Measurements from ENCODE around the gene SNX20.

Gene SNX20

GRCh38 chr16:50632927-50633800 is 47.9 kb downstream of the SNX20 start:
- H3K4me2 ChIP-seq, result no peak overlapping the region
- no peaks in the 10 kb centered on the region for H3K27me3 ChIP-seq (ENCODE audit: insufficient read depth, low read depth)
- H3K9ac ChIP-seq, result no peak overlapping the region
- no peak overlapping the region for H3K27ac ChIP-seq
- no peak overlapping the region for H3K4me3 ChIP-seq (IDR thresholded peaks at IDR 0.05; ENCODE audit: insufficient read depth, low read depth, low read length)
- no peaks in the 10 kb centered on the region for H3K36me3 ChIP-seq (ENCODE audit: insufficient read depth)
- no peak overlapping the region for H2AFZ ChIP-seq (ENCODE audit: low read depth)
- H3K79me2 ChIP-seq (ENCODE audit: insufficient read depth, low read depth), result no peaks in the 10 kb centered on the region
- TF ChIP-seq, protein P1, sequence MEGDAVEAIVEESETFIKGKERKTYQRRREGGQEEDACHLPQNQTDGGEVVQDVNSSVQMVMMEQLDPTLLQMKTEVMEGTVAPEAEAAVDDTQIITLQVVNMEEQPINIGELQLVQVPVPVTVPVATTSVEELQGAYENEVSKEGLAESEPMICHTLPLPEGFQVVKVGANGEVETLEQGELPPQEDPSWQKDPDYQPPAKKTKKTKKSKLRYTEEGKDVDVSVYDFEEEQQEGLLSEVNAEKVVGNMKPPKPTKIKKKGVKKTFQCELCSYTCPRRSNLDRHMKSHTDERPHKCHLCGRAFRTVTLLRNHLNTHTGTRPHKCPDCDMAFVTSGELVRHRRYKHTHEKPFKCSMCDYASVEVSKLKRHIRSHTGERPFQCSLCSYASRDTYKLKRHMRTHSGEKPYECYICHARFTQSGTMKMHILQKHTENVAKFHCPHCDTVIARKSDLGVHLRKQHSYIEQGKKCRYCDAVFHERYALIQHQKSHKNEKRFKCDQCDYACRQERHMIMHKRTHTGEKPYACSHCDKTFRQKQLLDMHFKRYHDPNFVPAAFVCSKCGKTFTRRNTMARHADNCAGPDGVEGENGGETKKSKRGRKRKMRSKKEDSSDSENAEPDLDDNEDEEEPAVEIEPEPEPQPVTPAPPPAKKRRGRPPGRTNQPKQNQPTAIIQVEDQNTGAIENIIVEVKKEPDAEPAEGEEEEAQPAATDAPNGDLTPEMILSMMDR (conservative IDR thresholded peaks at IDR 0.05; ENCODE audit: low read depth, low read length), result no peak
- H3K4me1 ChIP-seq (ENCODE audit: low read depth, poor library complexity, severe bottlenecking), result no peaks in the 10 kb centered on the region
- no peaks in the 10 kb centered on the region for H4K20me1 ChIP-seq (ENCODE audit: insufficient read depth)

GRCh38 chr16:50631985-50632576 is 49.0 kb downstream of the SNX20 start:
- Histone ChIP-seq H4K20me1 (ENCODE audit: insufficient read depth) (no peaks in the 10 kb centered on the region), H3K9ac (no peak overlapping the region), H3K4me1 (ENCODE audit: low read depth, poor library complexity, severe bottlenecking) (no peaks in the 10 kb centered on the region), H3K79me2 (ENCODE audit: insufficient read depth, low read depth) (no peaks in the 10 kb centered on the region), H3K36me3 (ENCODE audit: insufficient read depth) (no peaks in the 10 kb centered on the region), H3K27ac (no peak overlapping the region), H3K4me3 (IDR thresholded peaks at IDR 0.05; ENCODE audit: insufficient read depth, low read depth, low read length) (no peak overlapping the region), H3K4me2 (no peak overlapping the region), H2AFZ (ENCODE audit: low read depth) (no peak overlapping the region), H3K27me3 (ENCODE audit: insufficient read depth, low read depth) (no peaks in the 10 kb centered on the region)
- TF ChIP-seq, protein P1 (conservative IDR thresholded peaks at IDR 0.05; ENCODE audit: low read depth, low read length), result no peak

DNA sequence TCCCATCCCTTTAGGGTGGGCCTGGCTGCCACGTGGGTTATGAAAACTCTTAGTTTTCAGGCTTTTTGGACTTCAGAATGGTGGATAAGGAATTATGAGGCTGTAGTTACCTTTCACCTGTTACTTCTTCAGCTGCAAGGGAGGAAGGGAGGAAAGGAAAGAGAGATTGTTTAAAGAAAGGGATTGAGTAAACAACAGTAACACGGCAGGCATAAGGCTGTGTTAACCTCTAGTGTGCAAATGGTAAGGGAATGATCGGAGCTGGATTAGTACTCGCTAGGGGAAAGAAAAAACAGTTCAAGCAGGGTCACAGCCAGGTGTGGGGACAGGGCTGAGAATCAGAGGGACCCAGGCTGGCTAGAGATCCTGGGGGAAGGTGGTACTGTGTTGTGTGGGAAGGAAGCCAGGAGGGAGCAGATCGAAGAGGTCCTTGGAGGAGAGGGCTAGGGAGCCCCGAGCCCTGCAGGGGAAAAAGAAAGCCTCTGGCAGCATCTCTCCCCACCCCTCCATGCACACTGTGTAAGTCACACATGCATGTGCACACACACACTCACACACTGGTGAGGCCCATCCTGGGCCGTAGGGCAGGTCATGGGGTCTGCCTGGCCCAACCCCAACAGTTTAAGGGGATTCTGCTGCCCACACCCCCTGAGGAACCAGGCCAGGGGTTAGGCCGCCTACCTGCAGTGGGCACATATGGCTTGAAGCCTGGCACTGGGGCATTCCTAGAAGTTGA is 49.7 kb downstream of the SNX20 start:
- no peak overlapping the region for H3K4me3 ChIP-seq (IDR thresholded peaks at IDR 0.05; ENCODE audit: insufficient read depth, low read depth, low read length)
- no peaks in the 10 kb centered on the region for H3K27me3 ChIP-seq (ENCODE audit: insufficient read depth, low read depth)
- no peaks in the 10 kb centered on the region for H3K4me1 ChIP-seq (ENCODE audit: low read depth, poor library complexity, severe bottlenecking)
- no peak overlapping the region for H3K4me2 ChIP-seq
- H3K27ac ChIP-seq, result no peak overlapping the region
- H3K79me2 ChIP-seq (ENCODE audit: insufficient read depth, low read depth), result no peaks in the 10 kb centered on the region
- TF ChIP-seq, protein P1 (conservative IDR thresholded peaks at IDR 0.05; ENCODE audit: low read depth, low read length), result no peak
- H4K20me1 ChIP-seq (ENCODE audit: insufficient read depth), result no peaks in the 10 kb centered on the region
- no peak overlapping the region for H3K9ac ChIP-seq
- H3K36me3 ChIP-seq (ENCODE audit: insufficient read depth), result no peaks in the 10 kb centered on the region
- no peak overlapping the region for H2AFZ ChIP-seq (ENCODE audit: low read depth)

GRCh38 chr16:50630394-50631020 is 50.6 kb downstream of the SNX20 start:
- no peaks in the 10 kb centered on the region for H4K20me1 ChIP-seq (ENCODE audit: insufficient read depth)
- no peaks in the 10 kb centered on the region for H3K27me3 ChIP-seq (ENCODE audit: insufficient read depth, low read depth)
- no peak overlapping the region for H2AFZ ChIP-seq (ENCODE audit: low read depth)
- no peak overlapping the region for H3K9ac ChIP-seq
- TF ChIP-seq, protein P1 (conservative IDR thresholded peaks at IDR 0.05; ENCODE audit: low read depth, low read length), result no peak
- H3K79me2 ChIP-seq (ENCODE audit: insufficient read depth, low read depth), result no peaks in the 10 kb centered on the region
- H3K4me2 ChIP-seq, result no peak overlapping the region
- H3K4me1 ChIP-seq (ENCODE audit: low read depth, poor library complexity, severe bottlenecking), result no peaks in the 10 kb centered on the region
- H3K36me3 ChIP-seq (ENCODE audit: insufficient read depth), result no peaks in the 10 kb centered on the region
- H3K27ac ChIP-seq, result no peak overlapping the region
- no peak overlapping the region for H3K4me3 ChIP-seq (IDR thresholded peaks at IDR 0.05; ENCODE audit: insufficient read depth, low read depth, low read length)

Data from KMS-11 (cell line).